ENCODE results near the gene ZNF30. TPM values are rescaled to one million over a fixed set of nuclear protein-coding genes. Genes with fewer than 3 reads are reported as not detected.
"Not testable (repeated sequence)": the region's sequence is repeated elsewhere in the genome, so short reads cannot be mapped to it uniquely, and the experiment has no call there.

Gene ZNF30
- total RNA-seq, 4 donors from 2014 or later = 1.3 to 9.6 (median 2.5) TPM

DNA sequence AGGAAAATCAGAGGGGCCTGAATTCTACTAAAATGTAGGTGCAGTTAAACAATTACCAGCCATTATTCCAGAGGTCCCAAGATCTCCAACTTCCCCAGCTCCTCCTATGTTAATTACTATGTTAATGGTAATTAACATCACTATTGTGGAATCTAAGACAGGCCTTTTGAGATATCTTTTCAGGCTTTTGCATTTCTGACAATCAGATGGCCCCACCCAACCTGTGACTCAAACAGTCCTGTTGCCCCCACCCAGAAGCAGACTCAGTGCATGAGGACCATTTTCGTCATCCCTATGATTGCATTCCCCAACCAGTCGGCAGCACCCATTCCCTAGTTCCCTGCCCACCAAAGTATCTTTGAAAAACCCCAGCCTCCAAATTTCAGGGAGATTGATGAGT lies 8.5 kb upstream of the ZNF30 start:
- no peaks in the 10 kb centered on the region for H3K27me3 ChIP-seq
- WGBS = 85% methylated on average over 2 of the region's 2 CpGs
- intact Hi-C loops (cut with DNase I) = no loop called here
- no peaks in the 10 kb centered on the region for H3K36me3 ChIP-seq
- no peak overlapping the region for H3K4me3 ChIP-seq
- TF ChIP-seq POLR2A (IDR thresholded peaks at IDR 0.05; ENCODE audit: low read depth) (no peak), EP300 (IDR thresholded peaks at IDR 0.05) (no peak), POLR2AphosphoS5 (IDR thresholded peaks at IDR 0.05) (no peak)
- TF ChIP-seq, protein P1, sequence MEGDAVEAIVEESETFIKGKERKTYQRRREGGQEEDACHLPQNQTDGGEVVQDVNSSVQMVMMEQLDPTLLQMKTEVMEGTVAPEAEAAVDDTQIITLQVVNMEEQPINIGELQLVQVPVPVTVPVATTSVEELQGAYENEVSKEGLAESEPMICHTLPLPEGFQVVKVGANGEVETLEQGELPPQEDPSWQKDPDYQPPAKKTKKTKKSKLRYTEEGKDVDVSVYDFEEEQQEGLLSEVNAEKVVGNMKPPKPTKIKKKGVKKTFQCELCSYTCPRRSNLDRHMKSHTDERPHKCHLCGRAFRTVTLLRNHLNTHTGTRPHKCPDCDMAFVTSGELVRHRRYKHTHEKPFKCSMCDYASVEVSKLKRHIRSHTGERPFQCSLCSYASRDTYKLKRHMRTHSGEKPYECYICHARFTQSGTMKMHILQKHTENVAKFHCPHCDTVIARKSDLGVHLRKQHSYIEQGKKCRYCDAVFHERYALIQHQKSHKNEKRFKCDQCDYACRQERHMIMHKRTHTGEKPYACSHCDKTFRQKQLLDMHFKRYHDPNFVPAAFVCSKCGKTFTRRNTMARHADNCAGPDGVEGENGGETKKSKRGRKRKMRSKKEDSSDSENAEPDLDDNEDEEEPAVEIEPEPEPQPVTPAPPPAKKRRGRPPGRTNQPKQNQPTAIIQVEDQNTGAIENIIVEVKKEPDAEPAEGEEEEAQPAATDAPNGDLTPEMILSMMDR (IDR thresholded peaks at IDR 0.05) = no peak
- DNase-seq (ENCODE audit: extremely low spot score) = no peak
- H3K9me3 ChIP-seq = peaks cover 0 to 22% (median 14%) of the 10 kb centered on the region in 4 donors
- H3K4me1 ChIP-seq = no peaks in the 10 kb centered on the region
- no peak overlapping the region for H3K27ac ChIP-seq (replicated peaks in 1 of 4)

GRCh38 chr19:34920090-34920786 lies 6.5 kb upstream of the ZNF30 start:
- DNase-seq (ENCODE audit: extremely low spot score); H3K4me1 ChIP-seq; H3K27me3 ChIP-seq; H3K36me3 ChIP-seq; H3K27ac ChIP-seq (replicated peaks in 1 of 4); H3K4me3 ChIP-seq; intact Hi-C loops (cut with DNase I): not testable (repeated sequence)
- WGBS = 80% methylated on average over 8 of the region's 8 CpGs
- peaks cover 0 to 22% (median 14%) of the 10 kb centered on the region in 4 donors for H3K9me3 ChIP-seq

GRCh38 chr19:34925278-34925855 lies 1.3 kb upstream of the ZNF30 start:
- Histone ChIP-seq H3K4me1 (peaks cover 7 to 18% (median 14%) of the 10 kb centered on the region in 4 donors), H3K36me3 (peaks cover 0 to 8% (median 3%) of the 10 kb centered on the region in 4 donors), H3K9me3 (no peaks in the 10 kb centered on the region), H3K27me3 (no peaks in the 10 kb centered on the region), H3K4me3 (no peak overlapping the region), H3K27ac (replicated peaks in 1 of 4) (no peak overlapping the region)
- TF ChIP-seq POLR2A (IDR thresholded peaks at IDR 0.05; ENCODE audit: low read depth) (no peak), EP300 (IDR thresholded peaks at IDR 0.05) (no peak), POLR2AphosphoS5 (IDR thresholded peaks at IDR 0.05) (no peak)
- TF ChIP-seq, protein P1 (IDR thresholded peaks at IDR 0.05) = no peak
- WGBS = 81% methylated on average over 4 of the region's 15 CpGs
- intact Hi-C loops (cut with DNase I) = no loop called here
- DNase-seq (ENCODE audit: extremely low spot score) = no peak

- peak overlapping the region; percentile 65 to 82 (median 75) for H3K4me3 ChIP-seq
- peaks cover 0 to 16% (median 6%) of the 10 kb centered on the region in 4 donors for H3K36me3 ChIP-seq
- H3K4me1 ChIP-seq = peaks cover 7 to 18% (median 14%) of the 10 kb centered on the region in 4 donors
- peak overlapping the region; percentile 73 to 87 (median 82) for H3K27ac ChIP-seq (replicated peaks in 1 of 4)
- H3K27me3 ChIP-seq = no peaks in the 10 kb centered on the region
- TF ChIP-seq POLR2AphosphoS5 (IDR thresholded peaks at IDR 0.05) (no peak), EP300 (IDR thresholded peaks at IDR 0.05) (no peak), POLR2A (IDR thresholded peaks at IDR 0.05; ENCODE audit: low read depth) (no peak)
- TF ChIP-seq, protein P1 (IDR thresholded peaks at IDR 0.05) = no peak
- no peaks in the 10 kb centered on the region for H3K9me3 ChIP-seq
- DNase-seq (ENCODE audit: extremely low spot score) = no peak
- intact Hi-C loops (cut with DNase I) = no loop called here
- WGBS = 70% methylated on average over 3 of the region's 3 CpGs
Observed at GRCh38 chr19:34926361-34926684, 380 bp upstream of the ZNF30 start.

- Histone ChIP-seq H3K27me3 (no peaks in the 10 kb centered on the region), H3K4me3 (no peak overlapping the region), H3K9me3 (no peaks in the 10 kb centered on the region), H3K36me3 (peaks cover 19 to 77% (median 54%) of the 10 kb centered on the region in 4 donors), H3K4me1 (peaks cover 5 to 10% (median 9%) of the 10 kb centered on the region in 4 donors), H3K27ac (replicated peaks in 1 of 4) (no peak overlapping the region)
- WGBS = 98% methylated on average over 6 of the region's 6 CpGs
- DNase-seq (ENCODE audit: extremely low spot score) = no peak
- intact Hi-C loops (cut with DNase I) = no loop called here
- TF ChIP-seq, protein P1 (IDR thresholded peaks at IDR 0.05) = no peak
- TF ChIP-seq POLR2AphosphoS5 (IDR thresholded peaks at IDR 0.05) (no peak), EP300 (IDR thresholded peaks at IDR 0.05) (no peak), POLR2A (IDR thresholded peaks at IDR 0.05; ENCODE audit: low read depth) (no peak)
Observed at GRCh38 chr19:34932494-34932893, 5.8 kb downstream of the ZNF30 start.

Measured in esophagus muscularis mucosa (tissue), 4 donors.